WTC11 (cell line): ENCODE results near the gene ATXN7. TPM values are rescaled to one million over a fixed set of nuclear protein-coding genes. Genes with fewer than 3 reads are reported as not detected.

ENCODE experiments used
- ATAC-seq: fragments of 200-7000 bp; cut with Tn5 transposase; 2 replicates; pipeline ENCODE4 v1.10.0; 2021; ENCODE audit warnings: mild to moderate bottlenecking, moderate library complexity
- CTCF ChIA-PET: fragments of 300-600 bp; sonication (Branson Sonifier 250); formaldehyde crosslinking; loops from one replicate; lab custom pipeline; 2021; ENCODE audit warnings: antibody characterized with exemption; lab: Charles Lee
- POLR2A ChIA-PET: fragments of 350-600 bp; sonication (Branson Sonifier 250); formaldehyde crosslinking; loops from one replicate; lab custom pipeline; 2021; ENCODE audit warnings: antibody characterized with exemption; lab: Charles Lee
- DNase-seq: peaks from one replicate; pipeline ENCODE4 v3.0.0; 2021; ENCODE audit warnings: low spot score
- H3K27ac Mint-ChIP-seq: 2 replicates; pipeline ENCODE4 v1.8.0; 2021; ENCODE audit warnings: mixed read lengths
- H3K27me3 Mint-ChIP-seq: 2 replicates; pipeline ENCODE4 v1.8.0; 2021; ENCODE audit warnings: low read depth, mild to moderate bottlenecking, moderate library complexity, mixed read lengths
- H3K36me3 Mint-ChIP-seq: 2 replicates; pipeline ENCODE4 v1.8.0; 2021; ENCODE audit warnings: mixed read lengths
- H3K4me1 Mint-ChIP-seq: 2 replicates; pipeline ENCODE4 v1.8.0; 2022; ENCODE audit warnings: mixed read lengths
- H3K4me3 Mint-ChIP-seq: 2 replicates; pipeline ENCODE4 v1.8.0; 2021; ENCODE audit warnings: mild to moderate bottlenecking, moderate library complexity, mixed read lengths
- H3K9me3 Mint-ChIP-seq: 2 replicates; pipeline ENCODE4 v1.8.0; 2021; ENCODE audit warnings: mixed read lengths
- AR ChIP-seq: fragments of 250-450 bp; sonication (Bioruptor Pico); IDR thresholded peaks from 2 replicates; pipeline ENCODE4 v1.9.0; 2021; ENCODE audit warnings: mild to moderate bottlenecking
- CDX4 ChIP-seq: fragments of 250-450 bp; sonication (Bioruptor Pico); IDR thresholded peaks from 2 replicates; pipeline ENCODE4 v1.9.0; 2021; ENCODE audit warnings: moderate library complexity, mild to moderate bottlenecking, inconsistent platforms, borderline replicate concordance
- E2F4 ChIP-seq: sonication (generic); formaldehyde crosslinking; IDR thresholded peaks from 2 replicates; pipeline ENCODE4 v1.8.1; 2022; ENCODE audit warnings: low read depth, mild to moderate bottlenecking, moderate library complexity, missing genetic modification reagents, borderline replicate concordance
- ETV6 ChIP-seq: sonication (generic); formaldehyde crosslinking; IDR thresholded peaks from 2 replicates; pipeline ENCODE4 v1.8.1; 2022; ENCODE audit warnings: mild to moderate bottlenecking, missing genetic modification reagents
- FOXJ3 ChIP-seq: sonication (generic); formaldehyde crosslinking; IDR thresholded peaks from 2 replicates; pipeline ENCODE4 v1.9.0; 2021; ENCODE audit warnings: missing genetic modification reagents, mild to moderate bottlenecking, borderline replicate concordance
- FOXK1 ChIP-seq: sonication (generic); formaldehyde crosslinking; IDR thresholded peaks from 2 replicates; pipeline ENCODE4 v1.8.0; 2022; ENCODE audit warnings: mild to moderate bottlenecking, moderate library complexity, missing genetic modification reagents
- GTF2I ChIP-seq: fragments of 250-450 bp; sonication (Bioruptor Pico); conservative IDR thresholded peaks from 2 replicates; pipeline ENCODE4 v1.4.0; 2021; ENCODE audit warnings: mild to moderate bottlenecking
- HMGXB4 ChIP-seq: sonication (generic); formaldehyde crosslinking; IDR thresholded peaks from 2 replicates; pipeline ENCODE4 v1.8.1; 2023; ENCODE audit warnings: mild to moderate bottlenecking, moderate library complexity, missing genetic modification reagents
- IRF2 ChIP-seq: sonication (generic); formaldehyde crosslinking; IDR thresholded peaks from 2 replicates; pipeline ENCODE4 v1.8.0; 2022; ENCODE audit warnings: low read depth, missing genetic modification reagents, borderline replicate concordance
- JUN ChIP-seq: sonication (generic); formaldehyde crosslinking; IDR thresholded peaks from 2 replicates; pipeline ENCODE4 v1.8.0; 2023; ENCODE audit warnings: mild to moderate bottlenecking, missing genetic modification reagents
- NFE2L1 ChIP-seq: sonication (generic); formaldehyde crosslinking; IDR thresholded peaks from 2 replicates; pipeline ENCODE4 v1.8.1; 2023; ENCODE audit warnings: missing genetic modification reagents
- OVOL2 ChIP-seq: fragments of 250-450 bp; sonication (Bioruptor Pico); IDR thresholded peaks from 2 replicates; pipeline ENCODE4 v1.9.0; 2021; ENCODE audit warnings: mild to moderate bottlenecking, borderline replicate concordance
- PRDM15 ChIP-seq: sonication (generic); formaldehyde crosslinking; IDR thresholded peaks from 2 replicates; pipeline ENCODE4 v1.8.0; 2022; ENCODE audit warnings: missing genetic modification reagents
- SOX15 ChIP-seq: fragments of 250-450 bp; sonication (Bioruptor Pico); IDR thresholded peaks from 2 replicates; pipeline ENCODE4 v1.9.0; 2021; ENCODE audit warnings: mild to moderate bottlenecking
- TEAD4 ChIP-seq: sonication (generic); formaldehyde crosslinking; IDR thresholded peaks from 2 replicates; pipeline ENCODE4 v1.8.0; 2022; ENCODE audit warnings: mild to moderate bottlenecking, missing genetic modification reagents
- USF2 ChIP-seq: sonication (generic); formaldehyde crosslinking; IDR thresholded peaks from 2 replicates; pipeline ENCODE4 v1.8.1; 2023; ENCODE audit warnings: mild to moderate bottlenecking, missing genetic modification reagents, moderate library complexity
- ZNF121 ChIP-seq: sonication (generic); formaldehyde crosslinking; IDR thresholded peaks from 2 replicates; pipeline ENCODE4 v1.8.0; 2023; ENCODE audit warnings: missing genetic modification reagents
- ZNF317 ChIP-seq: sonication (generic); formaldehyde crosslinking; IDR thresholded peaks from 2 replicates; pipeline ENCODE4 v1.8.1; 2023; ENCODE audit warnings: low read depth, mild to moderate bottlenecking, moderate library complexity, missing genetic modification reagents, borderline replicate concordance
- ZNF512 ChIP-seq: sonication (generic); formaldehyde crosslinking; IDR thresholded peaks from 2 replicates; pipeline ENCODE4 v1.8.1; 2022; ENCODE audit warnings: missing genetic modification reagents, borderline replicate concordance
- total RNA-seq: library from RNA; stranded (reverse); gene quantifications from 3 replicates; pipeline ENCODE4 v1.2.3, GENCODE V29; 2021

The ATXN7 gene
- total RNA-seq, 1 experiment from 2014 or later, result 11.7 TPM

- CTCF ChIA-PET, result interaction anchor here (0.6 to 1.9 kb wide), 9 partner anchors 14 to 462 kb away, joined by 3 to 6 read pairs (median 3); no protein-coding TSS in a partner anchor
- H3K4me1 Mint-ChIP-seq, result peaks cover 13% of the 10 kb centered on the region
- H3K4me3 Mint-ChIP-seq, result peak overlapping the region; percentile 88
- no peak for DNase-seq
- peak overlapping the region; percentile 27; the same call in 1 of the 2 replicates for H3K27ac Mint-ChIP-seq
- H3K27me3 Mint-ChIP-seq, result no peaks in the 10 kb centered on the region
- H3K9me3 Mint-ChIP-seq, result no peaks in the 10 kb centered on the region
- no peak for TF ChIP-seq OVOL2
- TF ChIP-seq, all 79 proteins: peak for 0
- POLR2A ChIA-PET, result interaction anchor here (0.6 kb wide), 1 partner anchor 84 kb away, joined by 3 read pairs; no protein-coding TSS in a partner anchor
- ATAC-seq, result no peak
- peaks cover 36% of the 10 kb centered on the region for H3K36me3 Mint-ChIP-seq
Observed at GRCh38 chr3:64022451-64023186, 159.0 kb downstream of the ATXN7 start.

GRCh38 chr3:64023187-64023860 is 159.7 kb downstream of the ATXN7 start, which contains the start of gene PSMD6:
TSS of gene PSMD6 (minus strand) at chr3:64023494. CDS start at chr3:64023419, 75 bp downstream.
- ChIA-PET CTCF (interaction anchor here (0.6 to 1.9 kb wide), 11 partner anchors 15 to 461 kb away, joined by 3 to 6 read pairs (median 3); no protein-coding TSS in a partner anchor), POLR2A (interaction anchor here (0.6 kb wide), 1 partner anchor 84 kb away, joined by 3 read pairs; no protein-coding TSS in a partner anchor)
- Mint-ChIP-seq H3K4me1 (peaks cover 16% of the 10 kb centered on the region), H3K9me3 (no peaks in the 10 kb centered on the region), H3K27me3 (no peaks in the 10 kb centered on the region), H3K4me3 (peak within 1 kb of the TSS; percentile 88), H3K27ac (peak within 1 kb of the TSS; percentile 27; the same call in 1 of the 2 replicates), H3K36me3 (peaks cover 29% of the 10 kb centered on the region)
- DNase-seq, result peak; percentile 94
- peak; percentile 88 for ATAC-seq
- peak; percentile 94 for TF ChIP-seq ETV6 (CRISPR knock-in tag)
- TF ChIP-seq GTF2I (CRISPR knock-in tag), result no peak
- no peak for TF ChIP-seq OVOL2
- TF ChIP-seq TEAD4 (CRISPR knock-in tag), result no peak
- TF ChIP-seq JUN (CRISPR knock-in tag), result no peak
- TF ChIP-seq HMGXB4 (CRISPR knock-in tag), result peak; percentile 98
- no peak for TF ChIP-seq ZNF121 (CRISPR knock-in tag)
- TF ChIP-seq ZNF512 (CRISPR knock-in tag), result no peak
- no peak for TF ChIP-seq ZNF317 (CRISPR knock-in tag)
- TF ChIP-seq SOX15 (CRISPR knock-in tag), result no peak
- TF ChIP-seq USF2 (CRISPR knock-in tag), result peak; percentile 73
- no peak for TF ChIP-seq FOXJ3 (CRISPR knock-in tag)
- TF ChIP-seq E2F4 (CRISPR knock-in tag), result no peak
- TF ChIP-seq FOXK1 (CRISPR knock-in tag), result peak; percentile 92
- TF ChIP-seq PRDM15, result no peak
- peak; percentile 73; the same call in 1 of the 2 replicates for TF ChIP-seq NFE2L1 (CRISPR knock-in tag)
- TF ChIP-seq CDX4 (CRISPR knock-in tag), result no peak
- TF ChIP-seq AR, result no peak
- no peak for TF ChIP-seq IRF2 (CRISPR knock-in tag)
